Kasumi-1 (cell line): ENCODE data around the gene OSBPL10.

Experiments used
- DNase-seq, 2 experiments: peaks; one replicate each; lab custom pipeline; 2025; lab: John Stamatoyannopoulos, UW

The OSBPL10 gene

GRCh38 chr3:31922962-31923361 lies 58.1 kb downstream of the OSBPL10 start:
- no peak for DNase-seq

GRCh38 chr3:31921837-31922236 lies 59.2 kb downstream of the OSBPL10 start:
- DNase-seq: no peak

DNA sequence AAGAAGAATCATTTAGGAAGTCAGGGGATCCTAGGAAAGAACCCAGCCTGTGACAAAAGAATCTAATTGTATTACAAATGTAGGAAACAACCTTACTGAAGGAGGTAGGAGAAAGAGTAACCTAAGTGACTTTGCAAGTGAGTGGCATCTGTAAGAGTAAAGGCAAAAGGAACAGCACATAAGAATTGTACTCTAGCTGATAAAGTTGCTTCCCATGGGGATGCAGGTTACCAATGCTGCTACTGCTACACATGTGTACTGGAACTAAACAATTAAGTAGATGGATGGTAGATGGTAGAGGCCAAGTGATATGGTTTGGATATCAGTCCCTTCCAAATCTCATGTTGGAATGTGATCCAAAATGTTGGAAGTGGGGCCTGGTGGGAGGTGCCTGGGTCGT lies 60.8 kb downstream of the OSBPL10 start:
- no peak for DNase-seq

DNA sequence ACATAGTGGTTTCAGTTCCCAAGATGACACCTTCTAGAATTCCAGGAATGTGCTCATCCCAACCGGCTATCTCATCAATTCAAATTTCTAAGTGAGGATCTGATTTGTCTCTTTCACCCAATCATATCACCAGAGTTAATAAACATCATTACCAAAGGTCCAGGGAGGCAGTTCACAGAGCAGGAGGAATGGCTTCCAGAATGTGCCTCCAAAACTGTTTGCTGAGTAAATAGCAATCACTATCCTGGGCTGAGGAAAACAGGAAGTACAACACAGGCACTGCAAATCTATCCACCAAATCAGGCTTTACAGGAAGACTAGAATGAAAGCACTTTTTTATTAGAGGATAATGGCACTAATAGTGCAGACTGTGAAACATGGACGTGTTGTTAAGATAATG lies 61.5 kb downstream of the OSBPL10 start:
- no peak for DNase-seq

DNA sequence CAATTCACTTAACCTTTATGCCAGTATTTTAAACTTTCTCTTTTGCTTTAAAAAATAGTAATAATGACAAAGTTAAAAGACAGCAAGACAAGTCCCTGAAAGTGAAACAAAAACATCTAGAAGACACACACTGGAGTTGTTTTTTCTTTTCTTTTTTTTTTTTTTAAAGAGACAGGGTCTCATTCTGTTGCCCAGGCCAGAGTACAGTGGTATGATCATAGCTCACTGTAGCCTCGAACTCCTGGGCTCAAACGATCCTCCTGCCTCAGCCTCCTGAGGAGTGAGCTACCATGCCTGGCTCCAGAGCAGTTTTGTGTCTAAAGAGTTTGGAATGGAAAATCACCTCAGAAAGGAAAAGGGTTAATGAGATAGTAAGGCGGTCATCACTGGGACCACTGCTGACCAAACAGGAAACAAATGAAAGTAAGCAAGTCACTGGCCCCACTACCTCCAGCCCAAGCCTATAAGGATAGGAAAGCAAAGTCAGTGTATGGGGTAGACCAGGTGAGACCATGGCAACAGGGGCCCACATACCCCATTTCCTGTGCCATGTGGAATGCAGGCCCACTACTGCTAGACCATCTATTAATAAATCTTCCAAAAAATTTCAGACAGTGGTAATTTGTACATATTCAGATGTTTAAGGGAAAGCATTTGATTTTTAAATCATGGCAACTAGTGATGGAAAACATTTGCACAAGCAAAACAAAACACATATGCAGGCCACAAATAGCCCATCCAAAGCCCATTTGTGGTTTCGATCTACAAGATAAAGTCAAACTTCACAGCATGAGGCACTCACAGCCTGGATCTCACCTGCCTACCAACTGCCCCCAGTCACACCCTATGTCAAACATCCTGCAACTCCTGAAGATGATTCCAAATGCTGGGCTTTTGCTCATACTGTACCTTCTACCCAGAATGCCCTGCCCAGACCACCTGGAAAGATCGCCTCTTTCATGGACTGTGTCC lies 62.6 kb downstream of the OSBPL10 start:
- no peak for DNase-seq

GRCh38 chr3:31917303-31918005 lies 63.6 kb downstream of the OSBPL10 start:
- DNase-seq: no peak

- no peak for DNase-seq
Observed at GRCh38 chr3:31911643-31912042, 69.4 kb downstream of the OSBPL10 start.

DNA sequence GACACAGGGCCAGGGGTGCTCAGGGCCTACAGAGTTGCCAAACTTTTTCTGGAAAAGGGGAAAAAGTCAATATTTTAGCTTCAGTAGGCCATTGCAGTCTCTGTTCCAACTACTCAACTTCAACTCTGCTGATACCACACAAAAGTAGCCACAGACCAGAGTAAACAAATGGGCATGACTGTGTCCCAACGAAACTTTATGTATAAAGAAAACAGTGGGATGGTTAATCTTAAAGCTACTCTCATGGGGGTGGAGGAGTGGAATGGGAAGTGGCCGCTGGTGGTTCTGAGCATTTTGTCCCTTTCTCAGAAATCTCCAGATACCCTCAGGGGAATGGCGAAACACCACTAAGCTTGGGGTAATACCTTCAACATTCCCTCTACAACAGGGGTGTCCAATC lies 69.9 kb downstream of the OSBPL10 start:
- no peak for DNase-seq

DNA sequence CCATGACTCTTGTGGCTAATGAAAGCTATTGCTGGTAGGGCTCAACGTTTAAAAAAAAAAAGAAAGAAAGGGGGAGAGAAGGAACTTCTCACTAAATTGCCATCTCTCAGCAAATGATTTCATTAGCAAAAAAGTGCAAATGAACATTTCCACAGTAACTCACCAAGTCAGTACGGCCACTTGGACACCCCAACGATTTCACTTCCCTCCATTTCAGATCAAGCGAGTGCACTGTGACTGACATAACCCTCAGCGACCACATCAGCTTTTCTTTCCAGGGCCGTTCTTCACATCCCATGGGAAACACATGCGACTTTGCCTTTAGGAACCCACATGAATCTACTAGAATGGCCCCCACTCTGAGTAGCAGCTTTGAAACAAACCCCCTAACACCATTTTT lies 71.6 kb downstream of the OSBPL10 start:
- no peak for DNase-seq

DNA sequence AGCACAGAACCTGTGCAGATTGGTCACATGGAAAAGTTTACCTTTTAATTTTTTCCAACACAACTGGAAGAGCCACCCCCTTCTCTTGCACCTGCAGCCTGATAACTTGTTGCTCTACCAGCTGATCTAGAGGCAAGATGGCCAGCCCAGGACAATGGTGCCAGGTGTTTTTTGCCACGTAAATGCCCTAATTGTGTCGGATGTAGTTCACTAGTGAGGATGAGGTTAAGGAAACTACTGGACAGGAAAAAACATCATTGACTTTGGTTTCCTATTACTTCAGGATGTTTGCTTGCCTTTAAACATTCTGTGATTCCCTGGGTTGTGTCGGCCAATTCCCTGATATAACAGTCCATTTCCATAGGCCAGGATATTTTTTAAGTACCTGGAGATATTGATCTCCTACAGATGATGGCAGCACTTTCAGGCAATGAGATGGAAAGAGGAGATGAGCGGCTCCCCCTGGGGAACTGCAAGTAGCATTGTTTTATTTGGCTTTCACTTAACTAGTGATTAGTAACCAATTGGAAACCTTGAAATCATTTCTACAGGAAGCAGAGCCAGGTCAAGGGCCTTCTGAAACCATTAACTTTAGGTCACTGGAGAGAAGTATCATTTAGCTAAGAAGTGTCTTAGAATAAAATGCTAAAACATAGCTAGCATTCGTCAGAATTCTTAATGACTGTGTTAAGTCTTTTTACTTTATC lies 72.5 kb downstream of the OSBPL10 start:
- DNase-seq: no peak

- DNase-seq: no peak
Observed at GRCh38 chr3:31906182-31906581, 74.9 kb downstream of the OSBPL10 start.

DNA sequence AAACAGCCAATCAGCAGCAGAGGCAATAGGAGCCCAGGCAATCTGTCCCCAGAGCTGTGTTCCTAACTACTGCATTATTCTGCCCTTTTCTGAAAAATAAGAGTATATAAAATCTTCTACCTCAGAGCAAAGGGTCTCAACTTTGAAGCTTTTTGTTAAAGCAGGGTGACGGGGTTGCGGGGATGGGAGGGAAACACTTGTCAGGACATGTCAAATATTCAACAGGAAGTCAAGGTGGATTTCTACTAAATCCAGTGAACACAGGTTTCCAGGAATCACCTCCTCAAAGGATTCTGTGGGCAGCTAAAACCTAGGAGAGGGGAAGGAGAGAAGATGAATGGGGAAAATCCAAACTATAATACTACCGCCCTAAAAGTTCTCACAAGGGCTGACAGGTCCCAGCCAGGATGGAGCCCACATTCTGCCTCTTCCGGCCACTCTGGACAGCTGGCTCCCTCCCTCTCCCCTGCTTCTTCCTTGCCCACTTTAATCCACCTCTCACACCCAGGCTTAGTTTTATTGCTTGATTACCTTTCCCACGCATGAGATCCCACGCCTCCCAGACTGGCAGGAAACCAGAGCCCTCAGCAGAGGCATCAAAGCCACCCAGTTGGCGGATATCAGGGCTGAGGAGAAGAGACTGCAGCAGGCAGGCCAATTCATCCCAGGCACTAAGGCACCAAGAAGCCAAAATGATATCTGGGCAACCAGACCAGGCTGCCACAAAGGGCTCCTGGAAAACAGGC lies 77.2 kb downstream of the OSBPL10 start:
- DNase-seq: no peak

GRCh38 chr3:31900583-31900982 lies 80.5 kb downstream of the OSBPL10 start:
- DNase-seq: no peak

DNA sequence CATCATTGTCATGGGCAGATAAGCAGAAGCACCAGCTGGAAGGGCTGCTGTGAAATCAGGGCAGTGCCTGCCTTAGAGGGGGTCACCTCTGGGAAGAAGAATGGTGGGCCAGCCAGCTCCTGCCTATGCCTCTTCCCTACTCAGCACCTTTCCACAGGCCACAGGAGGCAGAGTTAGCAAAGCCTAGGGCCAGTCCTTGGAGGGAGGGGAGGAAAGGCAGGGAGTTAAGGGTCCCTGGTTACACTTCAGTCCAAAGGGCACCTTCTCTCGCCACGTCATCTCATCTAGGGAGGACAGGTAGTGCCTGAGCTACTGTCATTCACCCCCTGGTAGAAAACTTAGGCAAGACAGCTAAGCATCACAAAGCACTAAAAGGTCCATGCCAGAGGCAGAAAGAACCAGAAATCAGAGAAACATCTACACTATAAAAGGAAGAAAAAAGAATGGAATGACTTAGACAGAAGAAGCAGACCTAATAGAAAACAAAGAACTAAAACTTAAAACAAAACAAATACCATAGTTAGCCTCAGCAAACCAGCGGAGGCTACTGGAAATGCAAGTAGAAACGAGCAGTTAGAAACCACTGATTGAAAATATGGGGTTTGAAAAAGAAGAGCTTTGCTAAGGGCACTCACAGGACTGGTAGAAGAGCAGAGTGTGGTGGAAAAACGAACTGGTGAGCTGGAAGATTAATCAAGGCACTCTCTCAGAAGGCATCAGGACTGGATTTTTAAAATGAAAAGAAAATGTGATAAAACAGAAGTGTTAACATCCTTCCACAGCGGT lies 84.2 kb downstream of the OSBPL10 start:
- DNase-seq: no peak

- no peak for DNase-seq
Observed at GRCh38 chr3:31896026-31896425, 85.0 kb downstream of the OSBPL10 start.

DNA sequence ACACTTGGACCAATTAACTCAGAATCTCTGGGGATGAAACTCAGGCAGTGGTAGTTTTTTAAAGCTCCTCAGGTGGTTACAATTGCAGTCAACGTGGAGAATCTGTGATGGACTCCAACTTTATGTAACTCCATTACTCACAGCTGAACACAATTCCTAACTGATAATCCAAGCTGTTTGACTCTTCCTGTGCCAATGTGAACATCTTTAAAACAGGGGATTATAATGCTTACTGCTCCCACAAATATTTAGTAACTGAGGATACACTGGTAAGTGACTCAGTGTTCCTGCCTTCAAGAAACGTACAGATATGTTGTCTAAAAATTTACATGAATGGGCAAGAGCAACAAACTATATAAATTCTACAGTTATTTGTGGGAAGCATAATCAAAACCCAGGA lies 85.6 kb downstream of the OSBPL10 start:
- DNase-seq: no peak

GRCh38 chr3:31892916-31893573 lies 88.0 kb downstream of the OSBPL10 start:
- DNase-seq: no peak

DNA sequence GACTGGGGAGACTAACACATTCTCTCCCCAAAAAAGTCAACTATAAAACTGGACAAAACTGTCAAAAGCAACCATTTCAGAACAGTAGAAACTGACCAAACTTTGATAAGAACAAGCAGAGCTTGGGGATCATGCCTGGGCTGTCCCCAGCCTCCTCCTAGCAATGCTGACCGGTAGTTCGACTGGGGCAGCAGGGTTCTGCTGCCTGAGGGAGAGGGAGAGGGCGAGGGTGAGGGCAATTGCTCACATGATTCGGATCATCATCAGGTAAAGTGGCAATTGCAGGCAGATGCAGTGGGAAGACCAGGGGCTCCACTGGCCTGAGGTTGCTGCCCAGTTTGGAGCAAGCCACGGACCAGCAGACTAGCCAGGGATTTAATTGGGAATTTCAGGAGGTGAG lies 88.6 kb downstream of the OSBPL10 start:
- no peak for DNase-seq

- DNase-seq: no peak
Observed at GRCh38 chr3:31891876-31892455, 89.1 kb downstream of the OSBPL10 start.
